ENCODE data around the gene ZMYND11. TPM values are rescaled to one million over a fixed set of nuclear protein-coding genes. Genes with fewer than 3 reads are reported as not detected.

Gene ZMYND11
- polyA plus RNA-seq, 3 donors = 7.0 to 11.8 (median 8.8) TPM

DNA sequence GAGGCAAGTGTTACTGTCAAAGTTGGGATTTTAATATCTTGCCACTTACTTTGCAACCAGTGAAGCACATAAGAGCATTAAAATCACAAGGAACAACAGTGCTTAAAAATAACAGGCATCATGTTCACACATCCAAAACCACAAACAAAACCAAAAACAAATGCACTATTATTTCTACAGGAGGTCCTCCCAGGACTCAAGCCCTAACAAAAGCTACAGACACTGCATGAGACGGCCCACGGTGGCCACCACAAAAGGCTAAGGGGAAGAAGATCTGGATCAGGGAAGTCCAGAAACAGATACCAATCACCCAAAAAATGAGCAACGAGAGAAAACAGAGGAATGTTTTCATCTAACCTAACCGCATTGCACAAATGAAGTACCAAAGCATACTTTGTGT is 158.4 kb downstream of the ZMYND11 start:
- Histone ChIP-seq H3K4me3 (replicated peaks in 1 of 3; ENCODE audit: low read depth in 2 of 3, low read length in 3 of 3) (no peak overlapping the region), H3K36me3 (replicated peaks in 1 of 2; ENCODE audit: control insufficient read depth in 1 of 2, insufficient read depth in 2 of 2, low read length in 2 of 2) (no peaks in the 10 kb centered on the region), H3K4me1 (ENCODE audit: control insufficient read depth in 1 of 2, insufficient read depth in 2 of 2, low read length in 2 of 2) (no peaks in the 10 kb centered on the region), H3K27ac (ENCODE audit: low read depth in 1 of 2, low read length in 2 of 2) (no peak overlapping the region), H2AFZ (ENCODE audit: insufficient read depth, low read depth, low read length, poor library complexity, severe bottlenecking) (no peak overlapping the region), H3K4me2 (replicated peaks; ENCODE audit: extremely low read depth, low read length, poor library complexity, severe bottlenecking) (no peak overlapping the region), H3K27me3 (ENCODE audit: control insufficient read depth in 2 of 2, insufficient read depth in 2 of 2, low read length in 2 of 2) (no peaks in the 10 kb centered on the region), H4K20me1 (ENCODE audit: insufficient read depth, low read length) (no peaks in the 10 kb centered on the region), H3K9ac (ENCODE audit: insufficient read depth, low read length, poor library complexity, severe bottlenecking) (no peak overlapping the region), H3K79me2 (ENCODE audit: insufficient read depth, low read length) (no peaks in the 10 kb centered on the region), H3K9me3 (replicated peaks in 1 of 2; ENCODE audit: control insufficient read depth in 1 of 2, insufficient read depth in 1 of 2, low read length in 2 of 2) (no peaks in the 10 kb centered on the region)
- no peak overlapping the region for H3K27ac Mint-ChIP-seq
- 90% methylated on average over 3 of the region's 4 CpGs for WGBS (ENCODE audit: insufficient coverage)
- H3K4me1 Mint-ChIP-seq = no peaks in the 10 kb centered on the region
- peaks cover 0 to 4% (median 0%) of the 10 kb centered on the region in 7 donors for H3K9me3 Mint-ChIP-seq
- H3K4me3 Mint-ChIP-seq = no peak overlapping the region
- no peaks in the 10 kb centered on the region for H3K36me3 Mint-ChIP-seq
- peaks cover 2 to 9% (median 6%) of the 10 kb centered on the region in 3 donors for H3K27me3 Mint-ChIP-seq (ENCODE audit: low read depth in 3 of 3)
- TF ChIP-seq, protein P1, sequence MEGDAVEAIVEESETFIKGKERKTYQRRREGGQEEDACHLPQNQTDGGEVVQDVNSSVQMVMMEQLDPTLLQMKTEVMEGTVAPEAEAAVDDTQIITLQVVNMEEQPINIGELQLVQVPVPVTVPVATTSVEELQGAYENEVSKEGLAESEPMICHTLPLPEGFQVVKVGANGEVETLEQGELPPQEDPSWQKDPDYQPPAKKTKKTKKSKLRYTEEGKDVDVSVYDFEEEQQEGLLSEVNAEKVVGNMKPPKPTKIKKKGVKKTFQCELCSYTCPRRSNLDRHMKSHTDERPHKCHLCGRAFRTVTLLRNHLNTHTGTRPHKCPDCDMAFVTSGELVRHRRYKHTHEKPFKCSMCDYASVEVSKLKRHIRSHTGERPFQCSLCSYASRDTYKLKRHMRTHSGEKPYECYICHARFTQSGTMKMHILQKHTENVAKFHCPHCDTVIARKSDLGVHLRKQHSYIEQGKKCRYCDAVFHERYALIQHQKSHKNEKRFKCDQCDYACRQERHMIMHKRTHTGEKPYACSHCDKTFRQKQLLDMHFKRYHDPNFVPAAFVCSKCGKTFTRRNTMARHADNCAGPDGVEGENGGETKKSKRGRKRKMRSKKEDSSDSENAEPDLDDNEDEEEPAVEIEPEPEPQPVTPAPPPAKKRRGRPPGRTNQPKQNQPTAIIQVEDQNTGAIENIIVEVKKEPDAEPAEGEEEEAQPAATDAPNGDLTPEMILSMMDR (IDR thresholded peaks at IDR 0.05) = no peak
- no peak for DNase-seq
- intact Hi-C loops (cut with micrococcal nuclease) = no loop called here

GRCh38 chr10:297567-297966 is 162.3 kb downstream of the ZMYND11 start:
- no CpG with 5 or more reads among the region's 6 CpGs for WGBS (ENCODE audit: insufficient coverage)
- no peaks in the 10 kb centered on the region for H3K79me2 ChIP-seq (ENCODE audit: insufficient read depth, low read length)
- no peaks in the 10 kb centered on the region for H3K27me3 ChIP-seq (ENCODE audit: control insufficient read depth in 2 of 2, insufficient read depth in 2 of 2, low read length in 2 of 2)
- H3K4me2 ChIP-seq (replicated peaks; ENCODE audit: extremely low read depth, low read length, poor library complexity, severe bottlenecking) = no peak overlapping the region
- no peak overlapping the region for H3K27ac ChIP-seq (ENCODE audit: low read depth in 1 of 2, low read length in 2 of 2)
- H3K9me3 Mint-ChIP-seq = peaks cover 0 to 5% (median 0%) of the 10 kb centered on the region in 7 donors
- H3K9ac ChIP-seq (ENCODE audit: insufficient read depth, low read length, poor library complexity, severe bottlenecking) = no peak overlapping the region
- H3K4me3 ChIP-seq (replicated peaks in 1 of 3; ENCODE audit: low read depth in 2 of 3, low read length in 3 of 3) = no peak overlapping the region
- DNase-seq = no peak
- no peak overlapping the region for H3K4me3 Mint-ChIP-seq
- no peak overlapping the region for H2AFZ ChIP-seq (ENCODE audit: insufficient read depth, low read depth, low read length, poor library complexity, severe bottlenecking)
- no peaks in the 10 kb centered on the region for H3K4me1 Mint-ChIP-seq
- intact Hi-C loops (cut with micrococcal nuclease) = no loop called here
- no peaks in the 10 kb centered on the region for H3K36me3 ChIP-seq (replicated peaks in 1 of 2; ENCODE audit: control insufficient read depth in 1 of 2, insufficient read depth in 2 of 2, low read length in 2 of 2)
- H4K20me1 ChIP-seq (ENCODE audit: insufficient read depth, low read length) = no peaks in the 10 kb centered on the region
- TF ChIP-seq, protein P1 (IDR thresholded peaks at IDR 0.05) = no peak
- H3K36me3 Mint-ChIP-seq = no peaks in the 10 kb centered on the region
- no peaks in the 10 kb centered on the region for H3K4me1 ChIP-seq (ENCODE audit: control insufficient read depth in 1 of 2, insufficient read depth in 2 of 2, low read length in 2 of 2)
- no peaks in the 10 kb centered on the region for H3K9me3 ChIP-seq (replicated peaks in 1 of 2; ENCODE audit: control insufficient read depth in 1 of 2, insufficient read depth in 1 of 2, low read length in 2 of 2)
- H3K27ac Mint-ChIP-seq = no peak overlapping the region
- H3K27me3 Mint-ChIP-seq (ENCODE audit: low read depth in 3 of 3) = peaks cover 2 to 10% (median 10%) of the 10 kb centered on the region in 3 donors
